Psoas muscle (tissue), 8 donors: ENCODE measurements around the gene RAPGEF5. TPM values are rescaled to one million over a fixed set of nuclear protein-coding genes. Genes with fewer than 3 reads are reported as not detected.

Experiments
- ATAC-seq, 4 donors: fragments of 200-7000 bp; cut with Tn5 transposase; one replicate each; pipeline ENCODE4 v1.9.1; 2020; ENCODE audit warnings: moderate library complexity in 3 of 4, mild to moderate bottlenecking in 2 of 4
- DNase-seq, 2 donors: peaks; one replicate each; pipeline ENCODE4 v3.0.0-alpha.2; 2020
- H3K27ac ChIP-seq: fragments of 200-600 bp; one replicate; pipeline ENCODE4 v1.8.0; 2022
- H3K27me3 ChIP-seq, 3 donors: fragments of 200-600 bp in 1 of 3; one replicate each; pipeline versions ENCODE4 v1.6.1 to v1.8.0; 2013 to 2022; ENCODE audit warnings: low read length in 2 of 3, mild to moderate bottlenecking in 2 of 3, moderate library complexity in 1 of 3; ENCODE audit not compliant: insufficient read depth in 3 of 3
- H3K36me3 ChIP-seq, 2 donors: fragments of 200-600 bp in 1 of 2; one replicate each; pipeline versions ENCODE4 v1.6.1 to v1.8.0; 2013 to 2022; ENCODE audit warnings: low read depth in 1 of 2, mild to moderate bottlenecking in 1 of 2, moderate library complexity in 1 of 2; ENCODE audit not compliant: insufficient read depth in 1 of 2
- H3K4me1 ChIP-seq: fragments of 200-600 bp; one replicate; pipeline ENCODE4 v1.8.0; 2022
- H3K4me3 ChIP-seq: fragments of 200-600 bp; one replicate; pipeline ENCODE4 v1.8.0; 2022; ENCODE audit warnings: mild to moderate bottlenecking
- H3K9me3 ChIP-seq: fragments of 200-600 bp; one replicate; pipeline ENCODE4 v1.8.0; 2022
- CTCF ChIP-seq: fragments of 200-600 bp; IDR thresholded peaks from one replicate; pipeline ENCODE4 v1.8.0; 2022; ENCODE audit warnings: antibody characterized with exemption
- WGBS, 3 donors: extraction: QIAGEN DNeasy Blood & Tissue Kit; methylation state at CpG; one replicate each; pipeline versions ENCODE4 v1.1.6 to v1.1.7; 2013; 5-methylcytosine and 5-hydroxymethylcytosine counted together
- intact Hi-C, 2 donors: fragments of 100-400 bp; cut with DNase I; formaldehyde crosslinking; loops; one replicate each; pipeline versions ENCODE4 v1.11.0 to v1.14.2; 2022
- polyA plus RNA-seq, 3 donors: library from polyadenylated mRNA; stranded (reverse); fragments of 200-250 nt; gene quantifications; one replicate each; pipeline ENCODE4 v1.2.3, GENCODE V29; 2013
- total RNA-seq, 4 donors: library from RNA; stranded (reverse); fragmentation: NEBNext Ultra II Directional in 2 of 4; extraction: Animal tissue kit (Norgen Biotek cat#: 25700) in 2 of 4; gene quantifications; one replicate each; pipeline versions ENCODE4 v1.2.1 to v1.2.4, GENCODE V29; 2021 to 2023
- donor health status: healthy with polysubstance abuse.
- donor health status: DM: no; HTN: no; CAD: no; lungs with moderate emphysema.
- donor health status: Bipolar disorder and iron deficiency.
- donor health status: healthy.
- donor health status: DM: yes; HTN: yes; CAD: no.
- donor health status: DM: no; HTN: no; CAD: no.
- donor health status: DM: no; HTN: no; CAD: no.
- donor health status: DM: yes; HTN: yes; CAD: no.

RAPGEF5 gene
- total and polyA plus RNA-seq, 7 donors = 2.6 to 10.8 (median 5.5) TPM

- DNase-seq = no peak
- H3K4me3 ChIP-seq = no peak overlapping the region
- H3K9me3 ChIP-seq = no peaks in the 10 kb centered on the region
- no peak overlapping the region for H3K27ac ChIP-seq
- WGBS, 3 donors = 81 to 89% (median 86%) methylated on average over 2 of the region's 2 CpGs
- no peak for ATAC-seq
- no peaks in the 10 kb centered on the region for H3K36me3 ChIP-seq
- no peak for TF ChIP-seq CTCF
- intact Hi-C loops = no loop called here
- peaks cover 0 to 3% (median 0%) of the 10 kb centered on the region in 3 donors for H3K27me3 ChIP-seq
- no peaks in the 10 kb centered on the region for H3K4me1 ChIP-seq
Observed at GRCh38 chr7:22281481-22281880, 75.5 kb downstream of the RAPGEF5 start.

GRCh38 chr7:22280031-22280430 lies 76.9 kb downstream of the RAPGEF5 start:
- 80 to 82% (median 81%) methylated on average over 3 of the region's 3 CpGs for WGBS, 3 donors
- no peak overlapping the region for H3K27ac ChIP-seq
- no peak overlapping the region for H3K4me3 ChIP-seq
- H3K36me3 ChIP-seq = no peaks in the 10 kb centered on the region
- no peak for TF ChIP-seq CTCF
- H3K9me3 ChIP-seq = no peaks in the 10 kb centered on the region
- no peak for ATAC-seq
- intact Hi-C loops = no loop called here
- no peak for DNase-seq
- peaks cover 0 to 3% (median 0%) of the 10 kb centered on the region in 3 donors for H3K27me3 ChIP-seq
- no peaks in the 10 kb centered on the region for H3K4me1 ChIP-seq

DNA sequence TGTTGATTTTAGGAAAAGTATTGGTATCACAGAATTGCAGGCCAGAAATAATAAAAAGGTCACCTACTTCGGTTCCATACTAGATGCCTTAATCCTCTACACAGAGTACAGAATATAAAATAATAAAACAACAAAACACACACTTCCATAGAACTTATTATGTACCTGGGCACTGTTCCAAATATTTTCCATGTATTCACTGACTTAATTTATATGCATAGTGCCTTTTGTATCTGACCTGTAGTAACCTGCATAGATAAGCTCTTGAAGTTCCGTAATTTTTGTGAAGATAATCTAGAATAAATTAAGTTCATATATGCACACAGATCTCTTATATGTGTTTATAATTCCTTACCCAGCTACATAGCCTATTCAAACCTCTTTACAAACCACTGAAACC lies 78.3 kb downstream of the RAPGEF5 start:
- DNase-seq = no peak
- H3K36me3 ChIP-seq = no peaks in the 10 kb centered on the region
- no peaks in the 10 kb centered on the region for H3K27me3 ChIP-seq
- intact Hi-C loops = no loop called here
- no peak for ATAC-seq
- no peaks in the 10 kb centered on the region for H3K4me1 ChIP-seq
- H3K27ac ChIP-seq = no peak overlapping the region
- H3K4me3 ChIP-seq = no peak overlapping the region
- H3K9me3 ChIP-seq = no peaks in the 10 kb centered on the region
- 87 to 90% (median 87%) methylated on average over 2 of the region's 2 CpGs for WGBS, 3 donors
- no peak for TF ChIP-seq CTCF

DNA sequence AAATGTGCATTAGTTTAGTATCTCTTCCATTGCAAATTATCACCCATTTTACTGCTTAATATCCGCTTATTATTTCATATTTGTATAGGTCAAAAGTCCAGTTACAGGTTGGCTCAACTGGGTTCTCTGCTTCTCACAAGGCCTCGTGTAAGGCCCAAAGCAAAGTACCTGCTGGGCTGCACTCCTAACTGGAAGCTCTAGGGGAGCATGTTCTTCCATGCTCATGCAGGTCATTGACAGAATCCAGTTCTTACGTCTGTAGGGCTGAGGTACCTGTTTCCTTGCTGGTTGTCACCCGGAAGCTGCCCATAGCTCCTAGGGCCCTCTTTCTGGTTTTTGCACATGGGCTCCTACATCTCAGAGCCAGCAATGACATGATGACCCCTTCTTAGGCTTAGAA lies 79.6 kb downstream of the RAPGEF5 start:
- no peaks in the 10 kb centered on the region for H3K36me3 ChIP-seq
- 95 to 96% (median 95%) methylated on average over 4 of the region's 4 CpGs for WGBS, 3 donors
- H3K9me3 ChIP-seq = no peaks in the 10 kb centered on the region
- DNase-seq = no peak
- no peak overlapping the region for H3K4me3 ChIP-seq
- no peaks in the 10 kb centered on the region for H3K27me3 ChIP-seq
- TF ChIP-seq CTCF = no peak
- ATAC-seq = no peak
- H3K27ac ChIP-seq = no peak overlapping the region
- no peaks in the 10 kb centered on the region for H3K4me1 ChIP-seq
- intact Hi-C loops = no loop called here

DNA sequence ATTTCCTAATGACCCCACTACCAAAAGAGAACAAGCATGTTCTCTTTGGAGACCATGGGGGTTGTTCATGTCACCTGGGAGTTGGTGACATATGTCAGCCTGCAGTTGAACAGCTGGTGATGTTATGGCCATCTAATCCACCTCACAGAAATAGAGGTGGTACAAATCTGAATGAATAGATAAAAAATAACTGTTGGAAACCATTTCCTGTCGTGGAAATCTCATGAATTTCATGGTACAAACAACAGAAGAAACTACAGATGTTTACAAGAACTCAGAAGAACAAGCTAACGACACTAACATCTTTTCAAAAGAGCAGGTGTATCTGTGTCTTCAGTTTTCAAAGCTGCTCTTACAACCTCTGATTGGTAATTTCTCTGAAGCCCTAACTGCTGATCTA lies 81.3 kb downstream of the RAPGEF5 start:
- intact Hi-C loops = no loop called here
- H3K4me3 ChIP-seq = no peak overlapping the region

More for the DNA sequence above, 81.3 kb downstream of the RAPGEF5 start:
- no peak for TF ChIP-seq CTCF
- H3K27me3 ChIP-seq = no peaks in the 10 kb centered on the region
- 55 to 57% (median 56%) methylated on average over 2 of the region's 2 CpGs for WGBS, 3 donors
- ATAC-seq (no peak), DNase-seq (no peak)
- H3K27ac ChIP-seq = no peak overlapping the region
- H3K9me3 ChIP-seq = no peaks in the 10 kb centered on the region
- no peaks in the 10 kb centered on the region for H3K4me1 ChIP-seq
- H3K36me3 ChIP-seq = no peaks in the 10 kb centered on the region
